ENCODE measurements around the gene P3R3URF.

Gene P3R3URF

DNA sequence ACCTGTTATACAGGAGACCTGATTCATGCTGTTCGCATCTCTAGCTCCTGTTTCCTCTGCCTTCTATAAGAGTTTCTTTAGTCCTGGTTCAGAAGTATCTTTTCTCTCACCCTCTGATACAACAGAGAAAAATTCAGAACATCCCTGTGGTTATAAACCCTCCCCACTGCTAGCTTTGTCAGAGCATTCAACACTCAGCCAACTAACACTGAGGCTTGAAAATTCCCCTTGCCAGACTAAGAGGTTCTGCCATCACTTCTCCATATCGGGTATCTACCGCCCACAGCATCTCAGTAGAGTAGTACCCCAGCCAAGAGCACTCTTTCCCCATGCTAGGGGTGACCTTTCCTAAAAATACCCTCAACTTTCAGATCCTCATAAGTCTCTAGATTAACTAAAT lies 24.3 kb downstream of the P3R3URF start:
- Histone ChIP-seq H2AFZ (ENCODE audit: low read length) (no peak overlapping the region), H3K27ac (ENCODE audit: low read length) (no peak overlapping the region), H3K9me3 (replicated peaks; ENCODE audit: insufficient read depth, low read length) (no peaks in the 10 kb centered on the region), H3K9ac (ENCODE audit: low read length) (no peak overlapping the region), H3K27me3 (replicated peaks; ENCODE audit: insufficient read depth, low read length) (no peaks in the 10 kb centered on the region), H3K4me1 (ENCODE audit: low read length) (no peaks in the 10 kb centered on the region), H3K9me2 (replicated peaks; ENCODE audit: insufficient read depth, low read length) (no peaks in the 10 kb centered on the region), H3K4me3 (ENCODE audit: low read length) (no peak overlapping the region), H3F3A (ENCODE audit: insufficient read depth, low read length) (no peaks in the 10 kb centered on the region), H3K36me3 (replicated peaks; ENCODE audit: insufficient read depth, low read length) (no peaks in the 10 kb centered on the region), H3K79me2 (ENCODE audit: low read length) (no peaks in the 10 kb centered on the region), H4K20me1 (ENCODE audit: insufficient read depth, low read length) (no peaks in the 10 kb centered on the region), H3K4me2 (ENCODE audit: low read depth, low read length) (no peak overlapping the region)
- TF ChIP-seq EZH2 (optimal IDR thresholded peaks at IDR 0.05; ENCODE audit: low read depth, low read length), result no peak
- no peak for TF ChIP-seq EZH2phosphoT487 (IDR thresholded peaks at IDR 0.05; ENCODE audit: low read length)
- TF ChIP-seq, protein P1, sequence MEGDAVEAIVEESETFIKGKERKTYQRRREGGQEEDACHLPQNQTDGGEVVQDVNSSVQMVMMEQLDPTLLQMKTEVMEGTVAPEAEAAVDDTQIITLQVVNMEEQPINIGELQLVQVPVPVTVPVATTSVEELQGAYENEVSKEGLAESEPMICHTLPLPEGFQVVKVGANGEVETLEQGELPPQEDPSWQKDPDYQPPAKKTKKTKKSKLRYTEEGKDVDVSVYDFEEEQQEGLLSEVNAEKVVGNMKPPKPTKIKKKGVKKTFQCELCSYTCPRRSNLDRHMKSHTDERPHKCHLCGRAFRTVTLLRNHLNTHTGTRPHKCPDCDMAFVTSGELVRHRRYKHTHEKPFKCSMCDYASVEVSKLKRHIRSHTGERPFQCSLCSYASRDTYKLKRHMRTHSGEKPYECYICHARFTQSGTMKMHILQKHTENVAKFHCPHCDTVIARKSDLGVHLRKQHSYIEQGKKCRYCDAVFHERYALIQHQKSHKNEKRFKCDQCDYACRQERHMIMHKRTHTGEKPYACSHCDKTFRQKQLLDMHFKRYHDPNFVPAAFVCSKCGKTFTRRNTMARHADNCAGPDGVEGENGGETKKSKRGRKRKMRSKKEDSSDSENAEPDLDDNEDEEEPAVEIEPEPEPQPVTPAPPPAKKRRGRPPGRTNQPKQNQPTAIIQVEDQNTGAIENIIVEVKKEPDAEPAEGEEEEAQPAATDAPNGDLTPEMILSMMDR (IDR thresholded peaks at IDR 0.05; ENCODE audit: low read length), result no peak
- no peak for DNase-seq

DNA sequence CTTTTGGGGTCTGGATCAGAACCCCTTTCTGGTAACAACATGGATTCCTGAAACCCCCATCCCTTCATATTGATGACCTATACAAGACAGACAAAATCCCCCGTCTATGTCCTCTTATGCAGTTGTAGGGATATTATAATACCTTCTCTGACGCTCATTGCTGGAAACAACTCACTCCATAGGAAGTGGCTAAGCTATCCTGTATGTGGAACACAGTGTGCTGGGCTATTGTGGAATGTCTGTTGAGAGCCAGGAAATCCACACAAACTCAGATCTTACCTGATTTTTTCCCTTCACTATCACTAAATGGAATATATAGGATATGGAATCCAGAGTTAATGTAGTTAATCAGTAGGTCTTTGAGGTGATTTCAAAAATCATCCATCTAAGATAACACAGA lies 26.2 kb downstream of the P3R3URF start:
- no peaks in the 10 kb centered on the region for H4K20me1 ChIP-seq (ENCODE audit: insufficient read depth, low read length)
- H3K9me3 ChIP-seq (replicated peaks; ENCODE audit: insufficient read depth, low read length), result no peaks in the 10 kb centered on the region
- no peak overlapping the region for H3K4me2 ChIP-seq (ENCODE audit: low read depth, low read length)
- no peaks in the 10 kb centered on the region for H3K79me2 ChIP-seq (ENCODE audit: low read length)
- H3K9me2 ChIP-seq (replicated peaks; ENCODE audit: insufficient read depth, low read length), result no peaks in the 10 kb centered on the region
- no peak overlapping the region for H2AFZ ChIP-seq (ENCODE audit: low read length)
- H3K27ac ChIP-seq (ENCODE audit: low read length), result no peak overlapping the region
- TF ChIP-seq EZH2phosphoT487 (IDR thresholded peaks at IDR 0.05; ENCODE audit: low read length) (no peak), EZH2 (optimal IDR thresholded peaks at IDR 0.05; ENCODE audit: low read depth, low read length) (no peak)
- TF ChIP-seq, protein P1 (IDR thresholded peaks at IDR 0.05; ENCODE audit: low read length), result no peak
- H3K36me3 ChIP-seq (replicated peaks; ENCODE audit: insufficient read depth, low read length), result no peaks in the 10 kb centered on the region
- H3K27me3 ChIP-seq (replicated peaks; ENCODE audit: insufficient read depth, low read length), result no peaks in the 10 kb centered on the region
- no peaks in the 10 kb centered on the region for H3F3A ChIP-seq (ENCODE audit: insufficient read depth, low read length)
- H3K4me3 ChIP-seq (ENCODE audit: low read length), result no peak overlapping the region
- no peak overlapping the region for H3K9ac ChIP-seq (ENCODE audit: low read length)
- no peaks in the 10 kb centered on the region for H3K4me1 ChIP-seq (ENCODE audit: low read length)
- no peak for DNase-seq

DNA sequence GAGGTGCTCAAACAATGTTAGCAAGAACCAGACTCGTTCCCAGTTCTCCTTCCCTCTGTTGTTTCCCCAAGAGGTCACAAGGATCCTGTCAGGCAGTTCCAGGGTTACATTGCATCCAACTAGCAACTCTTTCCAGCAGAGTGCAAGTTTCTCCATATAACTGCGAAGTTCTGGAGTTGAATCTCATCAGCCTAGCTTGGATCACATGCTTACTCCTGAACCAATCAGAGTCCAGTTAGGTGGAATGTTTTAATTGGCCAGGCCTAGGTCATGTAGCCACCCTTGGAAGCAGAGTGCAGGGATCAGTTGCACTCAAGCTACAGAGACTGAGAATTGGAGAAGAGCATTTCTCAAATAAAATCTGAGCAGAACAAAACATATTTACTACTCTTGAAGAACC lies 28.0 kb downstream of the P3R3URF start:
- no peaks in the 10 kb centered on the region for H3K9me2 ChIP-seq (replicated peaks; ENCODE audit: insufficient read depth, low read length)
- no peak overlapping the region for H3K9ac ChIP-seq (ENCODE audit: low read length)
- DNase-seq, result no peak
- H4K20me1 ChIP-seq (ENCODE audit: insufficient read depth, low read length), result no peaks in the 10 kb centered on the region
- TF ChIP-seq EZH2phosphoT487 (IDR thresholded peaks at IDR 0.05; ENCODE audit: low read length) (no peak), EZH2 (optimal IDR thresholded peaks at IDR 0.05; ENCODE audit: low read depth, low read length) (no peak)
- TF ChIP-seq, protein P1 (IDR thresholded peaks at IDR 0.05; ENCODE audit: low read length), result no peak
- H3K4me3 ChIP-seq (ENCODE audit: low read length), result no peak overlapping the region
- no peaks in the 10 kb centered on the region for H3K9me3 ChIP-seq (replicated peaks; ENCODE audit: insufficient read depth, low read length)
- H3K27me3 ChIP-seq (replicated peaks; ENCODE audit: insufficient read depth, low read length), result no peaks in the 10 kb centered on the region
- H3K4me2 ChIP-seq (ENCODE audit: low read depth, low read length), result no peak overlapping the region
- H3K79me2 ChIP-seq (ENCODE audit: low read length), result no peaks in the 10 kb centered on the region
- H3K36me3 ChIP-seq (replicated peaks; ENCODE audit: insufficient read depth, low read length), result no peaks in the 10 kb centered on the region
- no peak overlapping the region for H3K27ac ChIP-seq (ENCODE audit: low read length)
- H3F3A ChIP-seq (ENCODE audit: insufficient read depth, low read length), result no peaks in the 10 kb centered on the region
- no peaks in the 10 kb centered on the region for H3K4me1 ChIP-seq (ENCODE audit: low read length)
- H2AFZ ChIP-seq (ENCODE audit: low read length), result no peak overlapping the region
